GM23248 (cell line): ENCODE data around the gene TOP1. TPM values are rescaled to one million over a fixed set of nuclear protein-coding genes. Genes with fewer than 3 reads are reported as not detected.

Source experiments
- DNase-seq: peaks from one replicate; pipeline ENCODE4 v3.0.0-alpha.2; 2015
- H2AFZ ChIP-seq: fragments of 200-600 bp; sonication (generic); 2 replicates; pipeline ENCODE4 v1.6.1; 2016; ENCODE audit warnings: antibody characterized with exemption
- H3F3A ChIP-seq: fragments of 200-600 bp; sonication (generic); 2 replicates; pipeline ENCODE4 v1.6.1; 2016; ENCODE audit warnings: mild to moderate bottlenecking, antibody characterized with exemption, mixed run types; ENCODE audit not compliant: insufficient read depth
- H3K27ac ChIP-seq: fragments of 200-600 bp; sonication (generic); 2 replicates; pipeline ENCODE4 v1.5.1; 2016; ENCODE audit warnings: mild to moderate bottlenecking
- H3K27me3 ChIP-seq: fragments of 200-600 bp; sonication (generic); replicated peaks from 2 replicates; pipeline ENCODE4 v1.6.1; 2016; ENCODE audit warnings: mild to moderate bottlenecking; ENCODE audit not compliant: insufficient read depth
- H3K36me3 ChIP-seq: fragments of 200-600 bp; sonication (generic); 2 replicates; pipeline ENCODE4 v1.6.1; 2016; ENCODE audit warnings: low read depth, mild to moderate bottlenecking
- H3K4me1 ChIP-seq: fragments of 200-600 bp; sonication (generic); 2 replicates; pipeline ENCODE4 v1.6.1; 2016; ENCODE audit warnings: mild to moderate bottlenecking; ENCODE audit not compliant: insufficient read depth
- H3K4me2 ChIP-seq: fragments of 200-600 bp; sonication (generic); one replicate; pipeline ENCODE4 v1.6.1; 2016; ENCODE audit warnings: mild to moderate bottlenecking; ENCODE audit not compliant: unreplicated experiment
- H3K4me3 ChIP-seq: fragments of 200-600 bp; sonication (generic); 2 replicates; pipeline ENCODE4 v1.5.1; 2016; ENCODE audit warnings: mild to moderate bottlenecking
- H3K79me2 ChIP-seq: fragments of 200-600 bp; sonication (generic); 2 replicates; pipeline ENCODE4 v1.6.1; 2016; ENCODE audit warnings: mild to moderate bottlenecking; ENCODE audit not compliant: insufficient read depth
- H3K9ac ChIP-seq: fragments of 200-600 bp; sonication (generic); 2 replicates; pipeline ENCODE4 v1.6.1; 2016; ENCODE audit warnings: mild to moderate bottlenecking
- H3K9me2 ChIP-seq: fragments of 200-600 bp; sonication (generic); 2 replicates; pipeline ENCODE4 v1.6.1; 2016; ENCODE audit warnings: mixed run types, mild to moderate bottlenecking, moderate library complexity; ENCODE audit not compliant: insufficient read depth
- H3K9me3 ChIP-seq: fragments of 200-600 bp; sonication (generic); one replicate; pipeline ENCODE4 v1.6.1; 2017; ENCODE audit warnings: low read depth
- H4K20me1 ChIP-seq: fragments of 200-600 bp; sonication (generic); 2 replicates; pipeline ENCODE4 v1.6.0; 2016; ENCODE audit not compliant: insufficient read depth
- EZH2 ChIP-seq: fragments of 200-600 bp; sonication (generic); IDR thresholded peaks from 2 replicates; pipeline ENCODE4 v1.6.1; 2018; ENCODE audit warnings: antibody characterized with exemption, mild to moderate bottlenecking; ENCODE audit not compliant: insufficient read depth, poor library complexity, severe bottlenecking
- EZH2phosphoT487 ChIP-seq: fragments of 200-600 bp; sonication (generic); IDR thresholded peaks from 2 replicates; pipeline ENCODE4 v1.6.1; 2018; ENCODE audit warnings: antibody characterized with exemption, moderate library complexity, mild to moderate bottlenecking, low read depth; ENCODE audit not compliant: insufficient read depth
- WGBS, 2 experiments: methylation state at CpG; one replicate each; pipeline ENCODE4 v1.1.6; 2015 to 2017; ENCODE audit warnings: low lambda C conversion rate in 2 of 2, low coverage in 1 of 2; ENCODE audit errors: missing lambda C conversion rate in 2 of 2; 5-methylcytosine and 5-hydroxymethylcytosine counted together
- in situ Hi-C: fragments of 300-500 bp; cut with MboI; formaldehyde crosslinking; loops from 2 replicates; pipeline ENCODE4 v1.15.0; 2020
- polyA plus RNA-seq: library from polyadenylated mRNA; unstranded; fragments of >200 nt; fragmentation: Nextera tagmentation; extraction: Ambion mirVana; gene quantifications from 2 replicates; pipeline ENCODE4 v1.2.1, GENCODE V29; 2016
- total RNA-seq: library from RNA; depleted of rRNA; stranded (reverse); fragments of >200 nt; shearing (Covaris generic); gene quantifications from 2 replicates; pipeline ENCODE4 v1.2.3, GENCODE V29; 2014

TOP1 gene
- total and polyA plus RNA-seq, 2 experiments from 2014 or later = 9.0 to 17.9 TPM

GRCh38 chr20:41029150-41029901 is 704 bp downstream of the TOP1 start:
- DNase-seq = peak; percentile 67
- H3K9ac ChIP-seq = peak overlapping the region; percentile 98
- H3K27me3 ChIP-seq = no peaks in the 10 kb centered on the region
- peaks cover 56% of the 10 kb centered on the region for H3K79me2 ChIP-seq
- H4K20me1 ChIP-seq = peaks cover 25% of the 10 kb centered on the region
- H2AFZ ChIP-seq = peak overlapping the region; percentile 55
- H3K9me3 ChIP-seq = no peaks in the 10 kb centered on the region
- H3K4me1 ChIP-seq = peaks cover 42% of the 10 kb centered on the region
- no peak for TF ChIP-seq EZH2
- no peaks in the 10 kb centered on the region for H3F3A ChIP-seq
- 2% methylated on average over 45 to 66 of the region's 69 CpGs for WGBS, 2 experiments
- H3K27ac ChIP-seq = peak overlapping the region; percentile 87
- peak overlapping the region; percentile 88 for H3K4me2 ChIP-seq
- in situ Hi-C loops = no loop called here
- H3K4me3 ChIP-seq = peak overlapping the region; percentile 91
- no peaks in the 10 kb centered on the region for H3K9me2 ChIP-seq
- H3K36me3 ChIP-seq = 0 out of 2 replicates have a peak, but pooled peaks cover 4% of the 10 kb centered on the region

GRCh38 chr20:41030061-41030460 is 1.4 kb downstream of the TOP1 start:
- WGBS, 2 experiments = 17 to 18% methylated on average over 6 of the region's 6 CpGs
- peaks cover 63% of the 10 kb centered on the region for H3K79me2 ChIP-seq
- in situ Hi-C loops = no loop called here
- DNase-seq = peak; percentile 28
- no peaks in the 10 kb centered on the region for H3K9me2 ChIP-seq
- peak overlapping the region; percentile 98 for H3K9ac ChIP-seq
- 0 out of 2 replicates have a peak, but pooled peaks cover 4% of the 10 kb centered on the region for H3K36me3 ChIP-seq
- H3K4me1 ChIP-seq = peaks cover 42% of the 10 kb centered on the region
- H3K27ac ChIP-seq = peak overlapping the region; percentile 87
- H3K4me2 ChIP-seq = peak overlapping the region; percentile 88
- H3K9me3 ChIP-seq = no peaks in the 10 kb centered on the region
- H3F3A ChIP-seq = no peaks in the 10 kb centered on the region
- peak overlapping the region; percentile 55 for H2AFZ ChIP-seq
- H4K20me1 ChIP-seq = peaks cover 25% of the 10 kb centered on the region
- TF ChIP-seq EZH2phosphoT487 (no peak), EZH2 (no peak)
- H3K27me3 ChIP-seq = no peaks in the 10 kb centered on the region
- H3K4me3 ChIP-seq = peak overlapping the region; percentile 91

- peaks cover 70% of the 10 kb centered on the region for H3K79me2 ChIP-seq
These were observed 2.1 kb downstream of the TOP1 start for GRCh38 chr20:41030531-41031242.

GRCh38 chr20:41031243-41031619 is 2.6 kb downstream of the TOP1 start:
- Histone ChIP-seq H3K9me3 (no peaks in the 10 kb centered on the region), H3K27me3 (no peaks in the 10 kb centered on the region), H3K79me2 (peaks cover 75% of the 10 kb centered on the region), H4K20me1 (peaks cover 25% of the 10 kb centered on the region), H3K27ac (no peak overlapping the region), H2AFZ (no peak overlapping the region), H3K9ac (peak overlapping the region; percentile 98; the same call in 1 of the 2 replicates), H3K4me1 (peaks cover 42% of the 10 kb centered on the region), H3K4me3 (peak overlapping the region; percentile 91), H3F3A (no peaks in the 10 kb centered on the region), H3K9me2 (no peaks in the 10 kb centered on the region), H3K36me3 (0 out of 2 replicates have a peak, but pooled peaks cover 4% of the 10 kb centered on the region), H3K4me2 (peak overlapping the region; percentile 88)
- in situ Hi-C loops = no loop called here
- WGBS, 2 experiments = 98 to 99% methylated on average over 2 of the region's 2 CpGs
- DNase-seq = no peak
- TF ChIP-seq EZH2 (no peak), EZH2phosphoT487 (no peak)

More at GRCh38 chr20:41030531-41031242, 2.1 kb downstream of the TOP1 start:
- in situ Hi-C loops = no loop called here
- Histone ChIP-seq H3K4me3 (peak overlapping the region; percentile 91), H3K4me1 (peaks cover 42% of the 10 kb centered on the region), H3K9me3 (no peaks in the 10 kb centered on the region), H3F3A (no peaks in the 10 kb centered on the region), H3K9ac (peak overlapping the region; percentile 98), H3K9me2 (no peaks in the 10 kb centered on the region), H4K20me1 (peaks cover 25% of the 10 kb centered on the region), H3K4me2 (peak overlapping the region; percentile 88), H3K36me3 (0 out of 2 replicates have a peak, but pooled peaks cover 4% of the 10 kb centered on the region), H3K27me3 (no peaks in the 10 kb centered on the region), H3K27ac (peak overlapping the region; percentile 87), H2AFZ (no peak overlapping the region)
- no peak for TF ChIP-seq EZH2
- TF ChIP-seq EZH2phosphoT487 = no peak
- DNase-seq = peak; percentile 62
- 61% methylated on average over 5 of the region's 5 CpGs for WGBS, 2 experiments
